ENCODE data around the gene ASCL3.
"Not testable (repeated sequence)": the region's sequence is repeated elsewhere in the genome, so short reads cannot be mapped to it uniquely, and the experiment has no call there.

Gene ASCL3, protein sequence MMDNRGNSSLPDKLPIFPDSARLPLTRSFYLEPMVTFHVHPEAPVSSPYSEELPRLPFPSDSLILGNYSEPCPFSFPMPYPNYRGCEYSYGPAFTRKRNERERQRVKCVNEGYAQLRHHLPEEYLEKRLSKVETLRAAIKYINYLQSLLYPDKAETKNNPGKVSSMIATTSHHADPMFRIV

DNA sequence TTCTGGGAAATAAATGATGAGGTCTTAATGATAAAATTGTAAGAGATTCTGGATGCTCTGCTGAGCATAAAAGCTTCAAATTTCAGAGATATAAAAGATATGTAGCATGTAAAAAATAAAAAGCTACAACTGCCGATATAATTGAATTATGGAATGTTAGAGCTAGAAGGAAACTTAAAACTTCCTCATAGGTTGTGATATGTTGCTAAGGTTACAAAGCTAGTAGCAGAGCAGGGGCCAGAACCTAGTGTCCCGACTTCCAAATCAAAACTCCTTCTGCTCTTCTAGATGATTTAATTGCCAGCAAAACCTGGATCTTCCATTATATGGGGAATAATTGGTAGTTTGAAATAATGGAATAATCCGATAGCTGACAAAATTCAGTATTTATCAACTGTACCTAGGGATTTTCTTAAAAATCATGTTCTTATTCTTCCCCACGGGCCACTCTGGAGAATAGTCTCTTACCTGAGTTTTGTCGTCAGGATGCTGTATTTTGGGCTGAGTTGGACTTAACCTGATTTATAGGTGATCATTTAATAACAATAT lies at the start of gene ASCL3:
TSS of gene ASCL3 (minus strand) at position 499 of the 549 bp plus-strand sequence. CDS start 4,855 bp downstream, outside the sequence.
- no peak for DNase-seq

DNA sequence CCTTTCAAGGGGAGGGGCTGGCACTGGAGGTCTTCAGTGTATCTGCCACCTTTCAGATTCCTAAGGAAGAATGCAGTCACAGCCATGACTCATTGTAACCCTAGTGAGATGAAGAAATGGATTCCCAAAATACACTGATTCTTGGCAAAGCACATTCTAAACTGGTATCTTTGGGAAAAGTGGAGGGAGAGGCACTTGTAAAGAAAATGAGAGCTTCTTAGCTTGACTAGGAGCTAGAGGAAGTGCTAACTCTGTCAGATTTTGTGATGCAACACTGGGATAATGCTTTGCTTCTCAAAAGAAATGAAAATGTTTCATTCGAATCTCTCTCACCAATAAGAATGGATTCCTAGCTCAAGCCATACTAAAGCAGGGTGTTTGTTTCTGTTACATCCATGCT lies 46.6 kb upstream of the ASCL3 start:
- no peak for DNase-seq

GRCh38 chr11:8988329-8989234 lies 45.8 kb upstream of the ASCL3 start:
- no peak for DNase-seq

DNA sequence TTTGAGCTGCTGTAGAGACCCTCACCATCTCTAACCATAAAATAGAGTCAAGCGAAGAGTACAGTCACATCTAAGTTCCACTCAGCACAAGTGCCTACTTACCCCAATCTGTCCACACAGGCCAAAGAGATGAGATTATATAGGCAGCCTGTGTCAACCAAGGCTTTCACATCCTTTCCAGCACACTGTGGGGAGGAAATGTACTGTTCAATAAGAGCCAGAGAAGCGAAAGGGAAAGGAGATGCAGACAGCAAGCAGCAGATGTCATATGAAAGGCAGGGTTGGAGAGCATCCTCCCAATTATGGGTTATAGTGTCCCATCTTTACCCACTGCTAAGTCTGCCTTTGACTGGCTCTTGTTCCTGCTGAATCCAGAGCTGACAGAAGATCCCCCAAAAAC lies 44.6 kb upstream of the ASCL3 start:
- no peak for DNase-seq

GRCh38 chr11:8986772-8987171 lies 44.0 kb upstream of the ASCL3 start:
- DNase-seq = not testable (repeated sequence)

DNA sequence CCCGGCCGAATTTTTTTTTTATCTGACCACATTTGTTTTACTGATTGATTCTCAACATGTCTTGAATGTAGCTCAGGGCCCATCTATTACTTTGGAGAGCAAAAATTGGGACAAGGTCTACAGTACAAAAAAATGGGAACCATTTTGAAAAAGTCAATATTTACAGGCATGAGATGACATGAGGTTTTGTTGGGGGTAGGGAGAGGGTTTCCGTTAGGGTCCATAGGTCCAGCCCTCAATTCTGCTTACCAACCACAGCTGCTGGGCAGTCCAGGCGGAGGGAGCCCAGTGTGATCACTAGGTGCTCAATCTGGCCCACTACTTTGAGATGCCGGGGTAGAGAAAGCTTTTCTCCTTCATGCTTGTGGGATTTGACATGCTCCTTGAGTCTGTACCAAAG lies 42.6 kb upstream of the ASCL3 start:
- no peak for DNase-seq

DNA sequence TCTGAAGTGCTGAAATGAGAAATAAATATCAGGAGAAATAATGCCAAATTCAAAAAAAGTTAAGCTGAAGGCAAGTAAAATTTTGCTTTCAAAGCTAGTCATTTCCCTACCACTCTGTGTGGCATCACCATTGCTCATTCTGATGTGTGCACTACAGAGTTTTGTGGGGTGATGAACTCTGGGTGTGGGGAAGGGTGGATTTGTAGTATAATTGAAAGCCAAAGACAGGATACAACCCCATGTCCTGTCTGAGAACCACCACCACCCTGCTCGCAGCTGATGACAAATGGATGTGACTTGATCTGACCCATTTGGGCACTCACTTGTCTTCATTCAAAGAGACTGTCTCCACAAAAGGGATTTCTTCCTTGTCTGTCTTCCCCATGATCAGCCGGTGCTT lies 40.7 kb upstream of the ASCL3 start:
- no peak for DNase-seq

- DNase-seq = no peak
These were observed 37.7 kb upstream of the ASCL3 start for GRCh38 chr11:8980485-8980884.

GRCh38 chr11:8979365-8979764 lies 36.5 kb upstream of the ASCL3 start:
- DNase-seq = not testable (repeated sequence)

- DNase-seq = no peak
These were observed 30.3 kb upstream of the ASCL3 start for GRCh38 chr11:8973121-8973520.

- no peak for DNase-seq
These were observed 29.1 kb upstream of the ASCL3 start for GRCh38 chr11:8971924-8972316.

GRCh38 chr11:8971196-8971923 lies 28.5 kb upstream of the ASCL3 start:
- DNase-seq = no peak

- no peak for DNase-seq
These were observed 24.4 kb upstream of the ASCL3 start for GRCh38 chr11:8967184-8967583.

DNA sequence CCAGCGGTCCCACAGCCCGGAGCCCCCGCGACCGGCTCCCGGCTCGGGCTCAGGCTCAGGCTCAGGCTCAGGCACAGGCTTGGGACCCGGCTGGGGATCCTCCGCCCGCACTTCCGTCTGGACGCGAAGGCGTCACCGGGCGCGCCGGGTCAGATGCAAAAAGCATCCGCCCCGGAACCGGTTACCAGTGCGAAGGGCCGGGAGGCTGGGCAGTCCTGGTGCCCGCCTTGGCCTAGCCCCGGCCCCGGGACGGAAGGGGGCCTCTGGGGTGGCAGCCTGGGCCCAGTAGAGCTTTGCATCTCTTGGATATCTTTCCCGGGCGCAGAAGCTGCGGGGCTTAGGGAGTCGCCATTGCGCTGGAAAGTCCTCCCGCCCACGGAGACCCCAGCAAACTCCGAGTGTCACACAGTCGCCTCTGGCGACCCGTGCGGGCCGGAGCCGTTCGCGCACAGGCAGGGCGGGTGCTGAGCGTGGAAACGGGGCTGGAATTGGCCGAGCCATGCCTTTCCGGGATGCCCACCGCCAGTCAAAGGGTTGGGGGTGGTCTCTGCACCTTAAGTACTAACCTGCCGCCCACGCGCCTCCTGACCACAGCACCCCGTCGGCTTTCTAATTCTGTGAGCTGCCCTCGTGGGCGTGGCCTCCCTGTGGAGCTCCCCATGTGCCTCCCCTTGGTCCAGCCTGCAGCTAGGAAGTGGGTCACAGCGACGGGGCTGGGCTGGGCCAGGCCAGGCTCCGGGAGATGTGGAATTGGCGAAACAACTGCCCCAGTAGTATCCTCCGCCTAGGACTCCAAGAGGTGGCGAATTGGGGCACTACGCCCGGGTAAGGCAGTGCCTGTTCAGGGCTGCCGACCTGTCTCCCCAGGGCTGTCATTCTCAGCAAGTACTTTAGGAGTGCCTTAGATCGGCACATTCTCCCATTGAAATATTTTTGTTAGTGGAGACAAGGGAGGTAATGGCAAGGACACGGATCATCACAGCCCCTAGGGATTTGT lies 21.8 kb upstream of the ASCL3 start, which contains the start of gene TMEM9B:
TSS of gene TMEM9B (minus strand) at position 119 of the 997 bp plus-strand sequence. CDS start 129 bp downstream, outside the sequence.
- DNase-seq = peak; percentile 34 to 67 (median 58)

- peak; percentile 34 to 67 (median 58) for DNase-seq
These were observed 20.9 kb upstream of the ASCL3 start for GRCh38 chr11:8963569-8964323.

- no peak for DNase-seq
These were observed 20.0 kb upstream of the ASCL3 start for GRCh38 chr11:8962841-8963240.

DNA sequence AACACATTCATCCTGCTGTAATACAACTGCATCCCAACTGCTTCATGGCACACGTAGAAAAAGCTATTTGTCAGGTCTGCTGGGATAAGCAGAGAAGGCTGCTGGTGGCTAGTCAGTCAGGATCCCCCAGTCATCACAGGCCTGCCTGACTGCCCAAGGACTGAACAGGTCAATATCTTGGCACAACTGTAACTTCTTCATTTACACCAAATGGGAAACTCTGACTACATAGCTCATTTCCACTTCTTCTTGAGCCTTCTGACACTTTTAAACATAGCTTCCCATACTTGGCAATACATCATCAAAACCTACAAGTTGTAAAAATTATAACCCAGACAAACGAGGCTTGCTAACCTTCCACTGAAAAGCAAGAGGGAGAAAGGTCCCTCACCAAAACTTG lies 18.6 kb upstream of the ASCL3 start:
- no peak for DNase-seq

DNA sequence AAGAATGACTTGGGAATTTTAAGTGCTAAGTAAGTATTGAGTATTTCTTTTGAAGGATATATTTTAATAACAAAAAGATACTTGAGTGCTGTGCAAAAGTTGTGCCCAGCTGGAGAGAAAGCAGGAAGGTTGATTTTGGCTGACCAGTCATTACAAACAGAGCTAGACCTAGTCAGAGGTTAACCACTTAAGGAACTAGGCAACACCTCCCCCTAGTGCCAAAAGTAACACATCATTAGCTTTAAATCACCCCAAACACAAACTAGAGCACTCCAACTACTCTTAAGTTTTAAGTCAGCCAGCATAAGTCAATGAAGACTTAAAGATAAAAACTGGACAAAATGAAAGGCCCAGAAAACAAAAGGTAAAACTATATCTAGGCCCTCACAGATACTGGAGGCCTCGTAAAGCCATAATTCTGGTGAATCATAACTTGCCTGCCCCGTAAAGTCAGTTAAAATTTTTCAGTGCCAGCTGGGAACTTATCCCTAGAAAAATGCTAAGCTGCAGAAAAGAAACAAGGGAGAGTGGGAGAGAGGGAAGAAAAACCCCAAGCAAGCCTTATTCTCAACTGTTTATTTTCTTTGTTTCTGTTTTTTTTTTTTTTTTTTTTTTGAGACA lies 16.8 kb upstream of the ASCL3 start:
- no peak for DNase-seq

- DNase-seq = no peak
These were observed 14.0 kb upstream of the ASCL3 start for GRCh38 chr11:8956860-8957259.

DNA sequence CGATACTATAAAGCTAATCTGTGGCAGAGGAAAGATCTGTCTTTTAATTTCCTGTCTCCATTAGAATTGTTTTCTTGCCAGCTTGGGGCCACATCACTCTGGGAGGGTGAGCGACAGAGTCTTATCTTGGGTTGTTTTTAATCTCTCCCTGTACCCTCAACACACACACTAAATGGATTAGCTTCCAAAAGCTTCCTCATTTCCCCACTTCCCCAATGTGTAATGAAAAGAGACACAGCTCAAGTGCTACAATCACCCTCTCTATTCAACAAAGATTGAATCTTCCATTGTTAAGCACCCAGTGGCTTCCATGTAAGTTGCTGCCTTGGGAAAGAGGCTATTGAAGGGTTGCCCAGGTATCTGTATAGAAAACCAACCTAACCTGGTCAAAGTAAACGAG lies 6.1 kb upstream of the ASCL3 start:
- no peak for DNase-seq

Measured in activated naive CD4-positive, alpha-beta T cell (primary cell).